ENCODE results near the gene FLVCR2. TPM values are rescaled to one million over a fixed set of nuclear protein-coding genes. Genes with fewer than 3 reads are reported as not detected.

The FLVCR2 gene
- total RNA-seq, 2 donors from 2014 or later, result under 0.01 to 1.3 TPM

- H3K4me1 ChIP-seq, result no peaks in the 10 kb centered on the region
- H3K36me3 ChIP-seq (replicated peaks in 1 of 2; ENCODE audit: insufficient read depth in 1 of 2, low read depth in 2 of 2), result peaks cover 0 to 2% of the 10 kb centered on the region in 2 donors
- intact Hi-C loops (cut with DNase I), result no loop called here
- no peaks in the 10 kb centered on the region for H3K27me3 ChIP-seq
- H3K9me3 ChIP-seq, result no peaks in the 10 kb centered on the region
- H3K4me3 ChIP-seq, result no peak overlapping the region
- WGBS, 2 donors, result 96 to 97% methylated on average over 4 of the region's 4 CpGs
- ATAC-seq, result no peak
- TF ChIP-seq CTCF (IDR thresholded peaks at IDR 0.05) (no peak), POLR2A (IDR thresholded peaks at IDR 0.05) (no peak)
- no peak overlapping the region for H3K27ac ChIP-seq
- DNase-seq, result no peak
These were observed 95.1 kb downstream of the FLVCR2 start for GRCh38 chr14:75673345-75674035.

GRCh38 chr14:75675265-75675960 is 97.0 kb downstream of the FLVCR2 start:
- intact Hi-C loops (cut with DNase I), result no loop called here
- ATAC-seq (no peak), DNase-seq (no peak)
- Histone ChIP-seq H3K4me3 (no peak overlapping the region), H3K9me3 (no peaks in the 10 kb centered on the region), H3K4me1 (no peaks in the 10 kb centered on the region), H3K27ac (no peak overlapping the region), H3K36me3 (replicated peaks in 1 of 2; ENCODE audit: insufficient read depth in 1 of 2, low read depth in 2 of 2) (no peaks in the 10 kb centered on the region), H3K27me3 (no peaks in the 10 kb centered on the region)
- WGBS, 2 donors, result 73% methylated on average over 2 of the region's 2 CpGs
- TF ChIP-seq POLR2A (IDR thresholded peaks at IDR 0.05), result no peak
- no peak for TF ChIP-seq CTCF (IDR thresholded peaks at IDR 0.05)

GRCh38 chr14:75685910-75686309 is 107.5 kb downstream of the FLVCR2 start:
- Histone ChIP-seq H3K4me1 (peaks cover 7% of the 10 kb centered on the region), H3K4me3 (no peak overlapping the region), H3K27me3 (no peaks in the 10 kb centered on the region), H3K27ac (peak overlapping the region in 1 of 4 donors; percentile 20), H3K9me3 (no peaks in the 10 kb centered on the region), H3K36me3 (replicated peaks in 1 of 2; ENCODE audit: insufficient read depth in 1 of 2, low read depth in 2 of 2) (peaks cover 0 to 7% of the 10 kb centered on the region in 2 donors)
- DNase-seq (no peak), ATAC-seq (no peak)
- 31 to 34% methylated on average over 2 of the region's 2 CpGs for WGBS, 2 donors
- intact Hi-C loops (cut with DNase I), result no loop called here
- TF ChIP-seq CTCF (IDR thresholded peaks at IDR 0.05), result no peak
- no peak for TF ChIP-seq POLR2A (IDR thresholded peaks at IDR 0.05)

GRCh38 chr14:75689012-75689411 is 110.6 kb downstream of the FLVCR2 start:
- DNase-seq, result peak in 1 of 4 donors; percentile 3
- no peaks in the 10 kb centered on the region for H3K27me3 ChIP-seq
- no peak overlapping the region for H3K4me3 ChIP-seq
- peaks cover 7% of the 10 kb centered on the region for H3K4me1 ChIP-seq
- no peaks in the 10 kb centered on the region for H3K9me3 ChIP-seq
- 90 to 96% methylated on average over 2 of the region's 2 CpGs for WGBS, 2 donors
- peaks cover 0 to 4% of the 10 kb centered on the region in 2 donors for H3K36me3 ChIP-seq (replicated peaks in 1 of 2; ENCODE audit: insufficient read depth in 1 of 2, low read depth in 2 of 2)
- intact Hi-C loops (cut with DNase I), result no loop called here
- ATAC-seq, result no peak
- no peak for TF ChIP-seq POLR2A (IDR thresholded peaks at IDR 0.05)
- TF ChIP-seq CTCF (IDR thresholded peaks at IDR 0.05), result no peak
- no peak overlapping the region for H3K27ac ChIP-seq

Data from body of pancreas (tissue), 4 donors.